Prostate gland (tissue), 2 donors: ENCODE data around the gene CNBD2.
A peak's percentile ranks its signal among the peaks of the same experiment; 100 is the strongest.

Experiments used
- CTCF ChIP-seq, 4 experiments: fragments of 200-600 bp in 2 of 4; fragments of 450-650 bp in 2 of 4; sonication (generic) in 2 of 4; IDR thresholded peaks; 1 replicate in 3 of 4; 2 replicates in 1 of 4; pipeline ENCODE4 v1.5.1; 2016 to 2019; ENCODE audit warnings: antibody characterized with exemption in 4 of 4, mild to moderate bottlenecking in 2 of 4, moderate library complexity in 2 of 4
- POLR2A ChIP-seq: fragments of 450-650 bp; IDR thresholded peaks from one replicate; pipeline ENCODE4 v1.6.1; 2016; ENCODE audit warnings: antibody characterized with exemption, mild to moderate bottlenecking
- POLR2AphosphoS5 ChIP-seq: sonication (generic); formaldehyde crosslinking; IDR thresholded peaks from one replicate; pipeline ENCODE4 v1.6.1; 2017; ENCODE audit warnings: antibody characterized with exemption

GRCh38 chr20:35994994-35995453, 26.6 kb downstream of the CNBD2 start:
- peak; percentile 42 to 91 (median 88) for TF ChIP-seq CTCF (IDR thresholded peaks at IDR 0.05)
- no peak for TF ChIP-seq POLR2A
- peak; percentile 45 for TF ChIP-seq POLR2AphosphoS5
